Nephron (organoid): ENCODE results near the gene TCERG1L.

ENCODE experiments used
- H3K27ac Mint-ChIP-seq, 3 experiments: 2 replicates each; pipeline ENCODE4 v1.8.0; 2020; ENCODE audit warnings: mixed read lengths in 3 of 3, mild to moderate bottlenecking in 2 of 3, moderate library complexity in 1 of 3
- H3K27me3 Mint-ChIP-seq: 2 replicates; pipeline ENCODE4 v1.8.0; 2021; ENCODE audit warnings: low read depth, mild to moderate bottlenecking, moderate library complexity, mixed read lengths
- H3K36me3 Mint-ChIP-seq: 2 replicates; pipeline ENCODE4 v1.8.0; 2020; ENCODE audit warnings: low read depth, mixed read lengths
- H3K4me1 Mint-ChIP-seq: 2 replicates; pipeline ENCODE4 v1.8.0; 2020; ENCODE audit warnings: mixed read lengths
- H3K4me3 Mint-ChIP-seq, 3 experiments: 2 replicates each; pipeline ENCODE4 v1.8.0; 2020; ENCODE audit warnings: mild to moderate bottlenecking in 3 of 3, mixed read lengths in 3 of 3, moderate library complexity in 2 of 3
- H3K9me3 Mint-ChIP-seq: 2 replicates; pipeline ENCODE4 v1.8.0; 2020; ENCODE audit warnings: mixed read lengths
- TF ChIP-seq, protein P1 (sequence below), 3 experiments: fragments of 200-600 bp; sonication (generic); IDR thresholded peaks; one replicate each; pipeline ENCODE4 v1.5.0; 2021; ENCODE audit warnings: antibody characterized with exemption in 3 of 3; ENCODE audit not compliant: unreplicated experiment in 3 of 3

The TCERG1L gene

DNA sequence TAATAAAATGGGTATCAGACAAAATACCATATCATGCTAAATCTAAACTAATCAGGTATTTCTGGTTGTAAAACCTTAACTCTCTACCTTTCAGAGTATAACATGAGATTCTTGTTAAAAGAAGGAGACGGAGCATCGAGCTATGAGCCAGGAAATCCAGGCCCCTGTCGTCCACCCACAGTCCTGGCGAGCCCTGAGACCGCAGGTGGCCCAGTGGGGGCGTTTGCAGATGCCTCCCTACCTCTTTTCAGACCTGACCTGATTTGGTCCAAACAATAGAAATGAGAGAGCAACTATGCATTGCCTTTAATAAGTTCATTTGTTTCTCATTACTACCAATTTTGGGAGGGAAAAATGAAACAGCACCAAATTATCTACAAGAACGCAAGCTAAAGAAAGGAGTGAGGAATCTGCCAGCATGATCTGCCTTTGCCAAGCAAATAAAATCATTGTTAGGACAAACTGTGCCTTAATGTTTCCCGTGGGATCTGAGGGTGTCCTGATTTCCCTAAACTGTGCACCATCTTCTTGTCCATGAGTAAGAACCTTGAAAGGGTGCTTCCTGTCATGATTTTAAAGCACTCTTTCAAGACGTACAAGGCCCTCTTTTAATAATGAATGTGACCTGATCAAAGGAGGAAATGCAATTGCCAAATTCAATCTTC, 166.7 kb downstream of the TCERG1L start:
- Mint-ChIP-seq H3K36me3 (no peaks in the 10 kb centered on the region), H3K4me1 (peaks cover 34% of the 10 kb centered on the region), H3K4me3 (no peak overlapping the region), H3K27me3 (peaks cover 22% of the 10 kb centered on the region), H3K9me3 (no peaks in the 10 kb centered on the region), H3K27ac (no peak overlapping the region)
- TF ChIP-seq, protein P1, sequence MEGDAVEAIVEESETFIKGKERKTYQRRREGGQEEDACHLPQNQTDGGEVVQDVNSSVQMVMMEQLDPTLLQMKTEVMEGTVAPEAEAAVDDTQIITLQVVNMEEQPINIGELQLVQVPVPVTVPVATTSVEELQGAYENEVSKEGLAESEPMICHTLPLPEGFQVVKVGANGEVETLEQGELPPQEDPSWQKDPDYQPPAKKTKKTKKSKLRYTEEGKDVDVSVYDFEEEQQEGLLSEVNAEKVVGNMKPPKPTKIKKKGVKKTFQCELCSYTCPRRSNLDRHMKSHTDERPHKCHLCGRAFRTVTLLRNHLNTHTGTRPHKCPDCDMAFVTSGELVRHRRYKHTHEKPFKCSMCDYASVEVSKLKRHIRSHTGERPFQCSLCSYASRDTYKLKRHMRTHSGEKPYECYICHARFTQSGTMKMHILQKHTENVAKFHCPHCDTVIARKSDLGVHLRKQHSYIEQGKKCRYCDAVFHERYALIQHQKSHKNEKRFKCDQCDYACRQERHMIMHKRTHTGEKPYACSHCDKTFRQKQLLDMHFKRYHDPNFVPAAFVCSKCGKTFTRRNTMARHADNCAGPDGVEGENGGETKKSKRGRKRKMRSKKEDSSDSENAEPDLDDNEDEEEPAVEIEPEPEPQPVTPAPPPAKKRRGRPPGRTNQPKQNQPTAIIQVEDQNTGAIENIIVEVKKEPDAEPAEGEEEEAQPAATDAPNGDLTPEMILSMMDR (IDR thresholded peaks at IDR 0.05; ENCODE audit: unreplicated experiment in 3 of 3) = no peak

DNA sequence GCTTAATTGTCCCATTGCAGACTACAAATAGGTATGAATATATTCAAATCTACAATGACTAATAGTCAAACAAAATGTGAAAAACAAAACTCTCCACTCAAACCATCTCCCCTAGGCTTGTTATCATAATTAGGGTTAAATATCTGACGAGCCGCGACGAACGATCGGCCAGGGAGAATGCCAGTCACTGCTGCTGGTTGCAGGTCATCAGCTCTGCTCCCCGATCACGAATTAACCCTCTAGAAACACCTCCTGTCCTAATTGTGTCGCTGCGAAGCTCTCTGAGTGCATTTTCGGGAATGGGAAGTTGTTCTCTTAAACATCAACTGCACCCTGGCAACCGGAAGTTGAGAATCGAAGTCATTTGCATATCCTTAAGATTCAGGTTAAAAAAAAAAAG, 167.3 kb downstream of the TCERG1L start:
- no peak overlapping the region for H3K4me3 Mint-ChIP-seq
- peaks cover 26% of the 10 kb centered on the region for H3K27me3 Mint-ChIP-seq
- peaks cover 34% of the 10 kb centered on the region for H3K4me1 Mint-ChIP-seq
- no peaks in the 10 kb centered on the region for H3K9me3 Mint-ChIP-seq
- TF ChIP-seq, protein P1 (IDR thresholded peaks at IDR 0.05; ENCODE audit: unreplicated experiment in 3 of 3) = no peak
- H3K27ac Mint-ChIP-seq = no peak overlapping the region
- H3K36me3 Mint-ChIP-seq = no peaks in the 10 kb centered on the region

DNA sequence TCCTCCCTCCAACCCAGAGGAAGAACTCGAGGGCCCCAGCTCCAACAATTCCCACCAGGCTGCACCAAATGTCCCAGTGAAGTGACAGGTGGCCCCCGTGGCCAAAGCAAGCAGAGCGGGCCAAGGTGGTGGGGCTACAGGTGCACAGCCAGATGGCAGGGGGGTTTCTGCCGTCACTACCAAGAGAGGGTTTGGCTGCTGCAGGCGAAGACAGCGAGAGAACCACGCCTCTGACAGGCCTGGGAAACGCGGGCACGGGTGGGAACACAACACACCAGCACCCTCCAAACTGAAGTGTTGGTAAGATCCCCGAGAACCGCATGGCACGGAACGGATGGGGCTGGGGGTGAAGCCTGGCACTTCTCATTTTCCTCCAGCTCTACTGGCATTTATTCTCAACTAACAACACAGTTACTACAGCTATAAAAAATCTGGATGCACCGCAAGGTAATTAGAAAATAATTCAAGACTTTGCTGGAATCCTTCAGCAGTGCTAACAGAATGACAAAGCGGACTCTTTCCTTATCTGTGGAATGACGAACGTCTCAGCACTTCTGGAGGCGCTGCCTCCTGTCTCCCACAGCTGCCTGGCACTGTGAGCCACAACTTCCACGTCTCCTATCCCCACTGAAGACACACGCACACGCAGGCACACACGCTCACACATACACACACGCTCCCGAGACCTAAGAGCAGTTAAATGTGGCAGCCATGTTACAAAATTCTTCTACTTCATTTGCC, 167.9 kb downstream of the TCERG1L start:
- TF ChIP-seq, protein P1 (IDR thresholded peaks at IDR 0.05; ENCODE audit: unreplicated experiment in 3 of 3) = no peak
- Mint-ChIP-seq H3K27ac (no peak overlapping the region), H3K4me3 (no peak overlapping the region), H3K9me3 (no peaks in the 10 kb centered on the region), H3K4me1 (peaks cover 34% of the 10 kb centered on the region), H3K36me3 (no peaks in the 10 kb centered on the region), H3K27me3 (peaks cover 29% of the 10 kb centered on the region)

DNA sequence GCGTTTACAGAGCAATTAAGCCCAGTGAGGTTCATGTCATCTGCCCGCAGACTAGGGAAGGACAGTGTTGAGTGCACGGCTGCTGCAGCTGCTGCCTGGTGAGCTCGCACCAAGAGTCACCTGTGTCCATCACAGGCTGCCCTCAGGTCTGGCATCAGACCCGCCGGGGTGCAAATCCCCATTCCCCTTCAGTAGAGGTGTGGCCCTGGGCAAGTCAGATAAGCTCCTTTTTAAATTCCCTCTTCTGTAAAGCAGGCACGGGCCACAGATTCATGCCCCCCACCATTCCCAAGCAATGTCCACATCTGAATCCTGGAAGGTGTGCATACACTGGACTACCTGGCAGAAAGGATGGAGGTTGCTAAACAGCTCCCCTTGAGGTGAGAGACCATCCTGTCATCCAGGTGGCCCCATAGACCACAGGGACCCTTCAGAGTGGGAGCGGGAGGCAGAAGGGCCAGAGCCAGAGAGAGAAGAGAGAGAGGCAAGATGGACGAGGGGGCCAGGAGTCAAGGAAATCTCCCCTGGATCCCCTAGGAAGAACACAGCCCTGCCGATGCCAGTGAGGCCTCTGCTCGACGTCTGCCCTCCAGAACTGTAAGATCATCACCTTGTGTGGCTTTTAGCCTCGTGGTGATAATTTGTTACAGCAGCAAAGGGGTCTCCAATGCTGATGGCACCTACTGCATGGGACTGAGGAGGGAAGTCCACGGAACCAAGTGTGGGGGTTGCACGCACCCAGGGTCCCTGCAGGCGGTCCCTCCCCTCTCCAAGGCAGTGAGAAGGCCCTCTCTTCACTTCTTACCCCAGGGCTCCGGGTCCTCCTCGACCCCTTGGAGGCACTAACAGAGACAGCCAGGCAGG, 168.8 kb downstream of the TCERG1L start:
- peaks cover 34% of the 10 kb centered on the region for H3K4me1 Mint-ChIP-seq
- no peaks in the 10 kb centered on the region for H3K36me3 Mint-ChIP-seq
- TF ChIP-seq, protein P1 (IDR thresholded peaks at IDR 0.05; ENCODE audit: unreplicated experiment in 3 of 3) = no peak
- H3K27me3 Mint-ChIP-seq = peaks cover 31% of the 10 kb centered on the region
- no peaks in the 10 kb centered on the region for H3K9me3 Mint-ChIP-seq
- no peak overlapping the region for H3K4me3 Mint-ChIP-seq
- H3K27ac Mint-ChIP-seq = no peak overlapping the region

DNA sequence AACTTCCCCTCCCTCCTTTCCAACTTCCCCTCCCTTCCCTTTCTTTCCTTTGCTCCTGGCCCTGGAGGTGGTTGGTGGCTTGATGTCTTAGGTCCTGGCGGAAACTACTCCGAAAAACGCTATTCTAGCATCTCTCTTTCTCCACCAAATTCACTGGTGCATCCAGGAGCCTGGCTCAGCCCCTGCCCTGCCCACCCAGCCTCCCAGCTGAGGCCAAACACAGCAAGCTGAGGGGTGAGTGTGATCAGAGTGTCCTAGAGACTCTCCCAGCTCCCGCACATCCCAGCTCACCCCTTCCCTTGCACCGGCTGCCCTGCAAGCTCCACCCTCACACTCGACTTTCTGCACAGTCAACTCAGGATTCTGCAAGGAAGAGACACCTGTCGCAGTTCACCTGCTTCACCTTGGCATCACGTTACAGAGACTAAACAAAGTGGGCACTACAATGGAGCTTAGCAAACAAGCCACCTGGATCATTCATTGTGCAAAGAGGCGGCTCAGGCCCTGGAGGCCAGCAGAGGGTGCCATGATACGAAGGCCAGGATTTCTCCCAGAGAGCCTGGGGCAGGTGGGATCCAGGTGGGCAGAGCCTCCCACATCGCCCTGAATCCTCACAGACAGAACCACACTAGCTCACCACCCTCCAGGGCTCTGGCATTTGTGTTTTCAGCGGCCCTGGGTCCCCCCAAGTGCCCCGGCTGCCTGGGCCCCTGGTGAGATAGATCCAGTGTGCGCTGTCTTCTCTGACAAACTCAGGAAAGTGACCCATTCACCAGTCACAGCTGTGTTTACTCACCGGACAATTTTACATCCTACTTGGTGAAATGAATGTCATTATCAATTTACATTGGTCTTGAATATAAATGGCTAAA, 169.6 kb downstream of the TCERG1L start:
- no peak overlapping the region for H3K27ac Mint-ChIP-seq
- no peaks in the 10 kb centered on the region for H3K9me3 Mint-ChIP-seq
- H3K36me3 Mint-ChIP-seq = no peaks in the 10 kb centered on the region
- peaks cover 31% of the 10 kb centered on the region for H3K4me1 Mint-ChIP-seq
- H3K4me3 Mint-ChIP-seq = no peak overlapping the region
- TF ChIP-seq, protein P1 (IDR thresholded peaks at IDR 0.05; ENCODE audit: unreplicated experiment in 3 of 3) = no peak
- peaks cover 38% of the 10 kb centered on the region for H3K27me3 Mint-ChIP-seq
